ENCODE results near the gene LRSAM1.

The LRSAM1 gene

DNA sequence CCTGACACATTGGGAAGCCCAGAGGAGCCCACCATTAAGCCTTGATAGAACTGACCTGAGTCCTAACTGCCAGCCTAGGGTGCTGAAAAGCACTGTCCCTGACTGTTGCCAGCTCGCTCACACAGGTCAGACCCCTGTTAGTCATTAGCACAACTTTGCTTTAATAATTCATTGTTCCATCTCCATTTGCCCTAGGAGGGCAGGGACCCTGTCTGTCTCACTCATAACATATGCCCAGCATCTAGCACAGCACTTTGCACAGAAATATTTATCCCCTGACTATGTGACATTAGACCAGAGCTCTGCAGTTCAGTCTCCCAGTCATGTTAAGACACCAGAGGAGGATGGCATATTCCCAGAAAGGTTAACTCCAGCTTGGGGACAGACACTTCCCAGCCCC, 99.0 kb downstream of the LRSAM1 start:
- DNase-seq (ENCODE audit: low read depth in 2 of 3, low spot score in 2 of 3), result no peak

DNA sequence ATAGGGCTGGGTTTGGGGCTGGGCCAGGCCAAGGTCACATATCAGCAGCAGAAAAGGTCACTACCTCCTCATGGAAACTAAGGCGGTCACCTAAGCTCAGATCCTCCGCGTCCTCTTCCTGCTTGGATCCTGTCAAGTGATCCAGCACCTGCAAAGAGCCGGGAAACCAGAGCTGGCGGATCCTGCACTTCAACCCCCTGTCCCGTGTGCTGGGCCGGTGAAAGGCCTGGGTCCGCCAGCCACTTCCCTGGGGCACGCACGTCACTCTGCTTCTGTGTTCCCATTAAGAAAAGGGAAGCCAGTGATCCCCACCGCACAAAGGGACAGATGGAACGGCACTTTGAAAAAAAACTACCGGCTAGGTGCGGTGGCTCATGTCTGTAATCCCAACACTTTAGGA, 99.4 kb downstream of the LRSAM1 start:
- no peak for DNase-seq (ENCODE audit: low read depth in 2 of 3, low spot score in 2 of 3)

Data from activated CD8-positive, alpha-beta memory T cell treated with anti-CD3 and anti-CD28 coated beads for 48 hours (primary cell).